ENCODE results near the gene ASB16.

ASB16 gene

GRCh38 chr17:44220213-44221083, 49.9 kb downstream of the ASB16 start:
- peaks cover 34% of the 10 kb centered on the region for H3K36me3 ChIP-seq (ENCODE audit: control insufficient read depth, low read length)
- H3K9me3 ChIP-seq (ENCODE audit: control insufficient read depth, insufficient read depth, low read length) = no peaks in the 10 kb centered on the region
- no peaks in the 10 kb centered on the region for H3K27me3 ChIP-seq (ENCODE audit: control insufficient read depth, low read length)
- H3K27ac ChIP-seq (ENCODE audit: low read depth, low read length) = peak overlapping the region; percentile 82
- H3F3A ChIP-seq (ENCODE audit: control insufficient read depth, insufficient read depth) = peaks cover 20% of the 10 kb centered on the region
- H3K4me1 ChIP-seq (ENCODE audit: control insufficient read depth, low read length) = peaks cover 31% of the 10 kb centered on the region
- peak overlapping the region; percentile 88 for H3K4me2 ChIP-seq (ENCODE audit: low read length)
- no peaks in the 10 kb centered on the region for H4K20me1 ChIP-seq (ENCODE audit: control insufficient read depth, insufficient read depth, low read depth, low read length)
- peaks cover 54% of the 10 kb centered on the region for H3K79me2 ChIP-seq (ENCODE audit: control insufficient read depth, low read length)
- H3K9me2 ChIP-seq (replicated peaks; ENCODE audit: control insufficient read depth, low read length) = no peaks in the 10 kb centered on the region
- TF ChIP-seq CTCF (IDR thresholded peaks at IDR 0.05; ENCODE audit: low read depth, low read length, poor library complexity, severe bottlenecking) = no peak
- TF ChIP-seq EZH2phosphoT487 (IDR thresholded peaks at IDR 0.05; ENCODE audit: borderline replicate concordance, low read length) = no peak
- H3K4me3 ChIP-seq (ENCODE audit: low read length) = peak overlapping the region; percentile 78

GRCh38 chr17:44221084-44221861, 50.8 kb downstream of the ASB16 start:
- Histone ChIP-seq H3K4me2 (ENCODE audit: low read length) (peak overlapping the region; percentile 88), H4K20me1 (ENCODE audit: control insufficient read depth, insufficient read depth, low read depth, low read length) (no peaks in the 10 kb centered on the region), H3K79me2 (ENCODE audit: control insufficient read depth, low read length) (peaks cover 46% of the 10 kb centered on the region), H3K9me2 (replicated peaks; ENCODE audit: control insufficient read depth, low read length) (no peaks in the 10 kb centered on the region), H3K4me1 (ENCODE audit: control insufficient read depth, low read length) (peaks cover 23% of the 10 kb centered on the region), H3K27me3 (ENCODE audit: control insufficient read depth, low read length) (no peaks in the 10 kb centered on the region), H3K4me3 (ENCODE audit: low read length) (peak overlapping the region; percentile 78), H3K27ac (ENCODE audit: low read depth, low read length) (peak overlapping the region; percentile 82), H3K36me3 (ENCODE audit: control insufficient read depth, low read length) (peaks cover 26% of the 10 kb centered on the region), H3F3A (ENCODE audit: control insufficient read depth, insufficient read depth) (peaks cover 15% of the 10 kb centered on the region), H3K9me3 (ENCODE audit: control insufficient read depth, insufficient read depth, low read length) (no peaks in the 10 kb centered on the region)
- TF ChIP-seq EZH2phosphoT487 (IDR thresholded peaks at IDR 0.05; ENCODE audit: borderline replicate concordance, low read length) (no peak), CTCF (IDR thresholded peaks at IDR 0.05; ENCODE audit: low read depth, low read length, poor library complexity, severe bottlenecking) (peak; percentile 21)

- Histone ChIP-seq H3K27me3 (ENCODE audit: control insufficient read depth, low read length) (no peaks in the 10 kb centered on the region), H3K4me2 (ENCODE audit: low read length) (peak overlapping the region; percentile 88), H3K4me3 (ENCODE audit: low read length) (peak overlapping the region; percentile 78), H3F3A (ENCODE audit: control insufficient read depth, insufficient read depth) (peaks cover 14% of the 10 kb centered on the region), H3K79me2 (ENCODE audit: control insufficient read depth, low read length) (peaks cover 41% of the 10 kb centered on the region), H3K36me3 (ENCODE audit: control insufficient read depth, low read length) (peaks cover 21% of the 10 kb centered on the region), H3K9me2 (replicated peaks; ENCODE audit: control insufficient read depth, low read length) (no peaks in the 10 kb centered on the region), H3K4me1 (ENCODE audit: control insufficient read depth, low read length) (peaks cover 18% of the 10 kb centered on the region), H4K20me1 (ENCODE audit: control insufficient read depth, insufficient read depth, low read depth, low read length) (no peaks in the 10 kb centered on the region), H3K9me3 (ENCODE audit: control insufficient read depth, insufficient read depth, low read length) (no peaks in the 10 kb centered on the region), H3K27ac (ENCODE audit: low read depth, low read length) (peak overlapping the region; percentile 82)
- TF ChIP-seq CTCF (IDR thresholded peaks at IDR 0.05; ENCODE audit: low read depth, low read length, poor library complexity, severe bottlenecking) = no peak
- no peak for TF ChIP-seq EZH2phosphoT487 (IDR thresholded peaks at IDR 0.05; ENCODE audit: borderline replicate concordance, low read length)
Measured at GRCh38 chr17:44221862-44222111, 51.3 kb downstream of the ASB16 start.
